Esophagus squamous epithelium (tissue), 4 donors: Measurements from ENCODE around the gene LAMB2.

Source experiments
- CTCF ChIP-seq, 6 experiments: fragments of 450-650 bp in 4 of 6; fragments of 200-600 bp in 2 of 6; sonication (generic) in 2 of 6; IDR thresholded peaks; one replicate each; pipeline ENCODE4 v1.5.1; 2016 to 2019; ENCODE audit warnings: antibody characterized with exemption in 6 of 6, mild to moderate bottlenecking in 4 of 6, moderate library complexity in 4 of 6
- POLR2A ChIP-seq, 4 donors: fragments of 450-650 bp; IDR thresholded peaks; one replicate each; pipeline ENCODE4 v1.6.1; 2017; ENCODE audit warnings: antibody characterized with exemption in 4 of 4, mild to moderate bottlenecking in 4 of 4, moderate library complexity in 3 of 4

- peak in 2 of 6 experiments; percentile 15 to 19 for TF ChIP-seq CTCF (IDR thresholded peaks at IDR 0.05)
- TF ChIP-seq POLR2A (IDR thresholded peaks at IDR 0.05): peak in 3 of 4 donors; percentile 75 to 86 (median 84)
These were observed 12.3 kb downstream of the LAMB2 start, which contains the start of gene USP19 for GRCh38 chr3:49120438-49121131.
